Umbilical cord (tissue), 2 donors: ENCODE data around the gene MRNIP. TPM values are rescaled to one million over a fixed set of nuclear protein-coding genes. Genes with fewer than 3 reads are reported as not detected.
"Not testable (repeated sequence)": the region's sequence is repeated elsewhere in the genome, so short reads cannot be mapped to it uniquely, and the experiment has no call there.

Experiments
- DNase-seq: peaks from one replicate; pipeline ENCODE4 v3.0.0-alpha.2; 2015; ENCODE audit warnings: low spot score
- total RNA-seq: library from RNA; depleted of rRNA; stranded (reverse); fragments of >200 nt; gene quantifications from one replicate; pipeline ENCODE4 v1.2.3, GENCODE V29; 2014; ENCODE audit warnings: low replicate concordance; ENCODE audit not compliant: insufficient read depth

MRNIP gene
- total RNA-seq, 1 donor from 2014 or later, result 27.9 TPM

- DNase-seq, result no peak
Observed at GRCh38 chr5:179839328-179840256, 19.0 kb downstream of the MRNIP start.

GRCh38 chr5:179837076-179838011 is 21.3 kb downstream of the MRNIP start:
- DNase-seq, result no peak

GRCh38 chr5:179836225-179837019 is 22.2 kb downstream of the MRNIP start:
- DNase-seq, result no peak

GRCh38 chr5:179834871-179835270 is 23.7 kb downstream of the MRNIP start:
- DNase-seq, result not testable (repeated sequence)

GRCh38 chr5:179834120-179834519 is 24.5 kb downstream of the MRNIP start:
- no peak for DNase-seq

- DNase-seq, result no peak
Observed at GRCh38 chr5:179833709-179834070, 24.9 kb downstream of the MRNIP start.

GRCh38 chr5:179833056-179833708 is 25.4 kb downstream of the MRNIP start:
- no peak for DNase-seq

- DNase-seq, result no peak
Observed at GRCh38 chr5:179832039-179832745, 26.4 kb downstream of the MRNIP start.

- no peak for DNase-seq
Observed at GRCh38 chr5:179830818-179831468, 27.7 kb downstream of the MRNIP start.

GRCh38 chr5:179829732-179830435 is 28.7 kb downstream of the MRNIP start:
- DNase-seq, result no peak

- no peak for DNase-seq
Observed at GRCh38 chr5:179828756-179829421, 29.7 kb downstream of the MRNIP start.

GRCh38 chr5:179827680-179828079 is 30.9 kb downstream of the MRNIP start:
- DNase-seq, result peak; percentile 88

- no peak for DNase-seq
Observed at GRCh38 chr5:179825655-179826182, 32.9 kb downstream of the MRNIP start.

GRCh38 chr5:179824745-179825112 is 33.9 kb downstream of the MRNIP start:
- no peak for DNase-seq

- DNase-seq, result no peak
Observed at GRCh38 chr5:179823937-179824744, 34.5 kb downstream of the MRNIP start.

GRCh38 chr5:179822444-179822990 is 36.1 kb downstream of the MRNIP start:
- no peak for DNase-seq

GRCh38 chr5:179822059-179822432 is 36.6 kb downstream of the MRNIP start:
- DNase-seq, result no peak
